ENCODE data around the gene TBC1D8.

DNA sequence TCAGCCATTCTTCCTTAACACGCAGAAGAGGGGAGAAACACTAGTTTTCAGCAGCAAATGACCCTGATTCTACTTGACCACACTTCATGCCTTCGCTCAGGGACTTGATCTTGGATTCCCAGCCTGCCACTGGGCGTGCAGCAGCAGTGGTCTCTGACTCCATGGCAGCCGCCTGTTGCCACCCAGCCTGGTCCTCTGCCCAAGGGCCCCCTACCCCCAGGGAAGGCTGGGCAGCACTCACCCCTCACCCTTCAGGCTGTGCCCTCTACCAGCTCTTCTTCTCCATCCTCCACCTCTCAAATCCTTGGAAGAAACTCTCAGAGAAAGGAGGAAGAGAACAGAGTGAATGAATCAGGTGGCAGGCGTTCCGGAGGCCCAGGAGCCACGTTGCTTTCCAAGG, 181.2 kb downstream of the TBC1D8 start:
- no peak for TF ChIP-seq POLR2AphosphoS5 (IDR thresholded peaks at IDR 0.05; ENCODE audit: borderline replicate concordance, low read depth, low read length)
- no peak for TF ChIP-seq EZH2 (IDR thresholded peaks at IDR 0.05)
